ENCODE measurements around the gene HDAC9. TPM values are rescaled to one million over a fixed set of nuclear protein-coding genes. Genes with fewer than 3 reads are reported as not detected.

Gene HDAC9
- total and polyA plus RNA-seq, 7 donors, result 0.38 to 34.2 (median 16.8) TPM

- DNase-seq (no peak), ATAC-seq (no peak)
- no peaks in the 10 kb centered on the region for H3K36me3 ChIP-seq (ENCODE audit: insufficient read depth in 1 of 2, low read depth in 1 of 2)
- H3K27ac ChIP-seq, result no peak overlapping the region
- 62 to 75% (median 71%) methylated on average over 3 of the region's 3 CpGs for WGBS, 3 donors
- no peaks in the 10 kb centered on the region for H3K27me3 ChIP-seq (ENCODE audit: insufficient read depth in 3 of 3, low read length in 2 of 3)
- intact Hi-C loops (cut with DNase I), result no loop called here
- H3K4me1 ChIP-seq, result no peaks in the 10 kb centered on the region
- peaks cover 4% of the 10 kb centered on the region for H3K9me3 ChIP-seq
- TF ChIP-seq CTCF (IDR thresholded peaks at IDR 0.05), result no peak
- H3K4me3 ChIP-seq, result no peak overlapping the region
Observed at GRCh38 chr7:18815261-18815960, 319.9 kb downstream of the HDAC9 start.

GRCh38 chr7:18820981-18821380 is 325.4 kb downstream of the HDAC9 start:
- Histone ChIP-seq H3K36me3 (ENCODE audit: insufficient read depth in 1 of 2, low read depth in 1 of 2) (no peaks in the 10 kb centered on the region), H3K27me3 (ENCODE audit: insufficient read depth in 3 of 3, low read length in 2 of 3) (no peaks in the 10 kb centered on the region), H3K4me3 (no peak overlapping the region), H3K27ac (no peak overlapping the region), H3K4me1 (no peaks in the 10 kb centered on the region), H3K9me3 (no peaks in the 10 kb centered on the region)
- 84 to 89% (median 87%) methylated on average over 3 of the region's 3 CpGs for WGBS, 3 donors
- ATAC-seq, result no peak
- TF ChIP-seq CTCF (IDR thresholded peaks at IDR 0.05), result no peak
- peak in 1 of 2 donors; percentile 12 for DNase-seq
- intact Hi-C loops (cut with DNase I), result no loop called here

DNA sequence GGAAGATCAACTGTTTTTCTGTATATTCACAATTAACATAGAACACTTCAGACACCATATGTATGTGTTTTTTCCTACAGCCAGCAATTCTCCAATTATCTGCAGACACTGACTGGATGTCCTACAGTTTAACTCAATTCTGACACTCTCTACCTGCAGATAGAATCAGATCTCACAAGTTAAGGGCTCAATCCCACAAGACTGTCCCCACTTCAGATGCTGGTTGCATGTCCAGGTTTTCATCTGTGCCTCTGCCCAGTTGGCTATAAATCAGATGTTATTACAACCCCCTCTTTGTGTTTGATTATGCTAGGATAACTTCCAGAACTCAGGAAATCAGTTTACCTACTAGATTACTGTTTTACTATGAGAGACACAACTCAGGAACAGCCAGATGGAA is 326.0 kb downstream of the HDAC9 start:
- intact Hi-C loops (cut with DNase I), result no loop called here
- no peak overlapping the region for H3K27ac ChIP-seq
- H3K4me1 ChIP-seq, result no peaks in the 10 kb centered on the region
- no peak for DNase-seq
- no peak for ATAC-seq
- no peak for TF ChIP-seq CTCF (IDR thresholded peaks at IDR 0.05)
- no peaks in the 10 kb centered on the region for H3K9me3 ChIP-seq
- no peaks in the 10 kb centered on the region for H3K36me3 ChIP-seq (ENCODE audit: insufficient read depth in 1 of 2, low read depth in 1 of 2)
- H3K27me3 ChIP-seq (ENCODE audit: insufficient read depth in 3 of 3, low read length in 2 of 3), result no peaks in the 10 kb centered on the region
- H3K4me3 ChIP-seq, result no peak overlapping the region

DNA sequence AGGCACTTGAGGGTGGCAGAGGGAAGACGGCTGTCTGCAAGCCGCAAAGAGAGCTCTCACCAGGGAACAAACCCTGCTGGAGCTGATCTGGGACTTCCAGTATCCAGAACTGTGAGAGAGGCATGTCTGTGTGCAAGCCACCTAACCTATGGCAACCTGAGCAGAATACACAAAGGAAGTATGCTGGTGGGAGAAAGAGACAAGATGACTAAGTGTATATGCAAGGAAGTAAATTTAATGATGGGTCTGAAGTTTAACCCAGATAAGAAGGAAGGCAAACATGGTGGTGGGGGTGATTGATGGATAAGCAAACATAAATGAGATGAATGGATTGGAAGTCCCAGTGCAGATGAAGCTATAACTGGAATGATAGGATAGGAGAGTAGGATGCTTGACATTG is 328.6 kb downstream of the HDAC9 start:
- no peaks in the 10 kb centered on the region for H3K9me3 ChIP-seq
- 90 to 94% (median 92%) methylated on average over 2 of the region's 2 CpGs for WGBS, 3 donors
- H3K27ac ChIP-seq, result no peak overlapping the region
- ATAC-seq (no peak), DNase-seq (no peak)
- no peaks in the 10 kb centered on the region for H3K27me3 ChIP-seq (ENCODE audit: insufficient read depth in 3 of 3, low read length in 2 of 3)
- H3K36me3 ChIP-seq (ENCODE audit: insufficient read depth in 1 of 2, low read depth in 1 of 2), result no peaks in the 10 kb centered on the region
- H3K4me1 ChIP-seq, result no peaks in the 10 kb centered on the region
- intact Hi-C loops (cut with DNase I), result no loop called here
- TF ChIP-seq CTCF (IDR thresholded peaks at IDR 0.05), result no peak
- no peak overlapping the region for H3K4me3 ChIP-seq
